GM12878 (cell line): ENCODE data around the gene PALMD.

Experiments used
- CTCF ChIP-seq, 3 experiments: IDR thresholded peaks in 2 of 3; conservative IDR thresholded peaks in 1 of 3; 2 replicates each; pipeline ENCODE4 v1.5.1; 2011; ENCODE audit warnings: low read depth in 3 of 3, low read length in 3 of 3, mild to moderate bottlenecking in 3 of 3, control low read depth in 2 of 3, moderate library complexity in 2 of 3, inconsistent platforms in 1 of 3, mixed read lengths in 1 of 3; ENCODE audit not compliant: control insufficient read depth in 2 of 3, insufficient read depth in 1 of 3; ENCODE audit errors: extremely low read depth in 1 of 3
- GATAD2B ChIP-seq: fragments of 450-650 bp; conservative IDR thresholded peaks from 2 replicates; pipeline ENCODE4 v1.6.1; 2017; ENCODE audit warnings: low read depth, mild to moderate bottlenecking, moderate library complexity
- MYC ChIP-seq: IDR thresholded peaks from 2 replicates; pipeline ENCODE4 v1.6.1; 2011; ENCODE audit warnings: mild to moderate bottlenecking, low read length, moderate library complexity, inconsistent platforms; ENCODE audit not compliant: insufficient read depth, insufficient replicate concordance, insufficient read length, severe bottlenecking
- RCOR1 ChIP-seq: conservative IDR thresholded peaks from 2 replicates; pipeline ENCODE4 v1.6.1; 2012; ENCODE audit warnings: low read depth, low read length, improper control_type of control experiment
- REST ChIP-seq: IDR thresholded peaks from 2 replicates; pipeline ENCODE4 v1.6.1; 2012; ENCODE audit warnings: mild to moderate bottlenecking, low read depth, low read length
- TF ChIP-seq, protein P1 (sequence below): IDR thresholded peaks from 2 replicates; pipeline ENCODE4 v1.6.1; 2011; ENCODE audit warnings: low read depth, mild to moderate bottlenecking, low read length, moderate library complexity, borderline replicate concordance; ENCODE audit errors: extremely low read depth

DNA sequence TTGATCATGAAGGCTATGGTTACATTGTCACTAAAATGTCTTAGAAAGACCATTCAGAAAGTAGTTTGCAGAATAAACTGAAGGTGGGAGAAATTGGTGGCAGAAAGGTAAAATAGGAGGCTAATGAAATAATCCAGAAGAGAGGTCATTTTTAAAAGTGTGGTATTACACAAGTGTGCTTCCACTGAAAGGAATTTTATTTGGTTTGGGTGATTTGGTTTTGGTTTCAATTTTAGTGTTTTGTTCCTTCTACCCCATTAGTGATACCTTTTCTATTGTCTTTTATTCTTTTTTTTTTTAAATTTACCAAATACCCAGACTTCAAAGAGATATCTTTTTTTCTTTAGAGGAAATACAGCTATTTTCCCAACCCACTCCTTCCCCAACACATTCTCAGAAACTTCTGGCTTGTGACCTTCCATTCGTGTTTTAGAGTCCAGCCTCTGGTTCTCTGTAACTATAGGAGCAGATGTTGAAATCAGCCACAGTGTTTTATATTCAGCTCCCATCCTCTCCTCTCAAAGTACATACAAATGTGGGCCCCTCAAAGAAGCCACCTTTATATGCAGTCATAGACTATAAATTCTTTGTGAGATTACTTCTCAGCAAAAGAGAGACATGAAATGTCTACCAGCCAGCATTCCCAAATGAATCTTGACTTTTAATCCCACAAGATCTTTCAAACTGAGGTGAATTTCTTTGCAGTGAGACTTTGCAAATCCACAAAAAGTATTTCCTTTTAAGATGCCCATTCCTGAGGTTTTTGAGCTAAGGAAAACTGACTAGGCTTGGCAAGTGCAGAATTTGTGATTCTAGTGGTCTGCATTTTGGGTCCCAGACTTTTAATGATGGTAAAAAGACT lies 42.0 kb upstream of the PALMD start:
- TF ChIP-seq CTCF (IDR thresholded peaks at IDR 0.05 in 2 of 3, conservative IDR thresholded peaks at IDR 0.05 in 1 of 3; ENCODE audit: control insufficient read depth in 2 of 3, extremely low read depth in 1 of 3, insufficient read depth in 1 of 3, low read depth in 3 of 3, low read length in 3 of 3) (no peak), GATAD2B (no peak), REST (no peak), RCOR1 (no peak), MYC (no peak)
- TF ChIP-seq, protein P1, sequence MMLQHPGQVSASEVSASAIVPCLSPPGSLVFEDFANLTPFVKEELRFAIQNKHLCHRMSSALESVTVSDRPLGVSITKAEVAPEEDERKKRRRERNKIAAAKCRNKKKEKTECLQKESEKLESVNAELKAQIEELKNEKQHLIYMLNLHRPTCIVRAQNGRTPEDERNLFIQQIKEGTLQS, result no peak
